A673 (cell line): ENCODE data around the gene MYO5B. TPM values are rescaled to one million over a fixed set of nuclear protein-coding genes. Genes with fewer than 3 reads are reported as not detected.

ENCODE experiments used
- BruUV-seq: library from RNA; stranded (reverse); fragments of 400-500 nt; replicated peaks from 2 replicates; lab custom pipeline; 2021; lab: Mats Ljungman, UMichigan
- CTCF ChIA-PET: fragments of 300-600 bp; sonication (Branson Sonifier 250); formaldehyde crosslinking; loops from one replicate; lab custom pipeline; 2022; ENCODE audit warnings: antibody characterized with exemption; lab: Charles Lee
- POLR2A ChIA-PET: fragments of 300-600 bp; sonication (Branson Sonifier 250); formaldehyde crosslinking; loops from one replicate; lab custom pipeline; 2022; ENCODE audit warnings: antibody characterized with exemption; ENCODE audit not compliant: low non-redundant PET; lab: Charles Lee
- DNase-seq: peaks from one replicate; pipeline ENCODE4 v3.0.0-alpha.2; 2015; ENCODE audit warnings: low spot score
- H3K27ac ChIP-seq: fragments of 200-600 bp; sonication (generic); 2 replicates; pipeline ENCODE4 v1.5.1; 2016; ENCODE audit warnings: mixed run types, low read depth, mild to moderate bottlenecking, mixed read lengths, antibody characterized with exemption, low read length; ENCODE audit not compliant: poor library complexity, severe bottlenecking
- H3K27me3 ChIP-seq: fragments of 200-600 bp; sonication (generic); replicated peaks from 2 replicates; pipeline ENCODE4 v1.6.1; 2017; ENCODE audit warnings: mixed run types, low read depth, mild to moderate bottlenecking, mixed read lengths, antibody characterized with exemption, low read length; ENCODE audit not compliant: insufficient read depth, poor library complexity
- H3K36me3 ChIP-seq: fragments of 200-600 bp; sonication (generic); 2 replicates; pipeline ENCODE4 v1.6.1; 2016; ENCODE audit warnings: mixed run types, mild to moderate bottlenecking, mixed read lengths, antibody characterized with exemption, low read length; ENCODE audit not compliant: insufficient read depth, poor library complexity, severe bottlenecking
- H3K4me1 ChIP-seq: fragments of 200-600 bp; sonication (generic); 2 replicates; pipeline ENCODE4 v1.6.1; 2017; ENCODE audit warnings: mixed run types, mild to moderate bottlenecking, mixed read lengths, antibody characterized with exemption, low read length; ENCODE audit not compliant: insufficient read depth, poor library complexity, severe bottlenecking
- H3K4me3 ChIP-seq: fragments of 200-600 bp; sonication (generic); 2 replicates; pipeline ENCODE4 v1.5.1; 2016; ENCODE audit warnings: low read depth, mixed run types, mild to moderate bottlenecking, mixed read lengths, low read length; ENCODE audit not compliant: poor library complexity, severe bottlenecking
- H3K9me3 ChIP-seq: fragments of 200-600 bp; sonication (generic); 2 replicates; pipeline ENCODE4 v1.6.1; 2016; ENCODE audit warnings: mixed run types, low read depth, mild to moderate bottlenecking, mixed read lengths, antibody characterized with exemption, low read length; ENCODE audit not compliant: poor library complexity, severe bottlenecking
- CTCF ChIP-seq: fragments of 300-800, 200-600 bp; sonication (generic); conservative IDR thresholded peaks from 2 replicates; pipeline ENCODE4 v1.5.1; 2017; ENCODE audit warnings: low read depth, mild to moderate bottlenecking, antibody characterized with exemption, low read length, moderate library complexity, mixed read lengths
- EZH2 ChIP-seq: fragments of 200-600 bp; sonication (generic); IDR thresholded peaks from 2 replicates; pipeline ENCODE4 v1.6.1; 2017; ENCODE audit warnings: borderline replicate concordance, low read depth, mild to moderate bottlenecking, mixed read lengths, antibody characterized with exemption, low read length; ENCODE audit not compliant: poor library complexity, severe bottlenecking
- intact Hi-C: fragments of 100-400 bp; cut with micrococcal nuclease; formaldehyde crosslinking; loops from one replicate; pipeline ENCODE4 v1.10.0; 2022; ENCODE audit not compliant: unreplicated experiment
- total RNA-seq: library from RNA; stranded (reverse); gene quantifications from 2 replicates; pipeline ENCODE4 v1.2.3, GENCODE V29; 2021

MYO5B gene
- total RNA-seq, 1 experiment from 2014 or later, result 0.30 TPM

DNA sequence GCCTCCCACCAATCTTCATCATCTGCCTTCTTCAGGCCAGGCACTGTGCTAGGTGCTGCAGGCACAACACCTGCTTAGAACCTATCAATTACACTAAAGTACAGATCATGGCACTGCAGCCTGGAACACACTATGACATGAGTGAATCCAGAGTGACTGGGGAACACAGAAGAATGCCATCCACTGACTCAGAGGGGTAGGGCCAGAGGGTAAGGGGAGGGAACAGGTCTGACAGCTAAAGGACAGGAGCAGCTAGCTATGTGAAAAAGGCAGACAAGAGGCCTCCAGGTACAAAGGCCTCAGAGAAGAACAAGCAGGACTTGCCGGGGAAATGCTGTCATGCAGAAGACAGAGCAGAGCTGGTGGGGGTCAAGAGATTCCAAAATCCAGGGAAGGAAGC, 328.3 kb downstream of the MYO5B start:
- POLR2A ChIA-PET, result no interaction called here
- intact Hi-C loops, result loop anchor here (10.0 kb wide), 1 partner anchor 338 kb away; no protein-coding TSS in a partner anchor

GRCh38 chr18:49865401-49865800, 329.5 kb downstream of the MYO5B start:
- Histone ChIP-seq H3K27ac (no peak overlapping the region), H3K4me1 (no peaks in the 10 kb centered on the region), H3K4me3 (no peak overlapping the region), H3K9me3 (no peaks in the 10 kb centered on the region), H3K36me3 (no peaks in the 10 kb centered on the region), H3K27me3 (no peaks in the 10 kb centered on the region)
- CTCF ChIA-PET, result interaction anchor here (0.6 kb wide), 1 partner anchor 860 kb away, joined by 3 read pairs; no protein-coding TSS in a partner anchor
- POLR2A ChIA-PET, result no interaction called here
- intact Hi-C loops, result loop anchor here (10.0 kb wide), 1 partner anchor 339 kb away; no protein-coding TSS in a partner anchor
- TF ChIP-seq CTCF, result no peak
- TF ChIP-seq EZH2, result no peak
- no TSS peak for BruUV-seq
- no peak for DNase-seq

More for the DNA sequence above, 328.3 kb downstream of the MYO5B start:
- CTCF ChIA-PET, result no interaction called here
- Histone ChIP-seq H3K4me1 (no peaks in the 10 kb centered on the region), H3K4me3 (no peak overlapping the region), H3K27ac (no peak overlapping the region), H3K36me3 (no peaks in the 10 kb centered on the region), H3K9me3 (no peaks in the 10 kb centered on the region), H3K27me3 (no peaks in the 10 kb centered on the region)
- no peak for DNase-seq
- no TSS peak for BruUV-seq
- TF ChIP-seq EZH2 (no peak), CTCF (no peak)

DNA sequence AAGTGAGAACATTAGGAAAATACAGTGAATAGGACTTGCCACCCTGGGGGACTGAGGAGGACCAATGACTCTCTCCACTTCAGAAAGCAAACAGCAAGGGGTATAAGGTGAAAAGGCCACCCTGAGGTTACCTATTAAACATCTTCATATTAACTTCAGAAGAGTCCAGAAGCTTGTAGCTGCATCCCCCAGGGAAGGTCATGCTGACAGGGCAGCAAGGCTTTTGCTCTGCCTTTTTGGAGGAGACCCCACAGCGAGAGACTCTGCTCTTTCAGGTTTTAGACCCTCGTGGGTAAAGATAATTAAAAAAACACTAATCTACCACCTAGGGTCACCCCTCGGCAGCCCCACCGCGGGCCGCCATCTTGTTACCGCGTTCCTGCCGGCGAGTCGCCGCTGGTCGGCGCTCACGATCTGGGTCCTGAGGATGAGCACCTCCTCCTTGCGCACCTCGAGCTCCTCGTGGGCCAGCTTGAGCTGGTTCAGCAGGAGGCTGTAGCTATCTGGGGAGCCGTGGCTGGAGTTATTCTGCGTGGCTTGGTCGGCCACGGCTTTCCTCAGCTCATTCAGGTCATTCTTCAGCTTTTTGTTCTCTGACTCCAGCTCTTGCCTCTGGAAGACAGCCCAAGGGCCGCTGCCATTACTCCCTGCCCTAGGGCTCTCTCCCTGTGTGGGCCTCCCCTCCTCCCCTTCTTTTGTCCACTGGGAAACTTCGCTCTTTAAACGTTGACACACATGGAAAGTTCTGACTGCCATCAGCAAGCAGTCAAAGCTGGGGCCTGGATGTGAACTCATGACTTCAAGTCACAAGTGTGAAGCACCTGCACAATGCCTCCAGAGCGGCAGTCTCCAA, 331.0 kb downstream of the MYO5B start:
- TF ChIP-seq CTCF (peak; percentile 58), EZH2 (no peak)
- Histone ChIP-seq H3K4me1 (no peaks in the 10 kb centered on the region), H3K27ac (no peak overlapping the region), H3K9me3 (no peaks in the 10 kb centered on the region), H3K36me3 (no peaks in the 10 kb centered on the region), H3K27me3 (no peaks in the 10 kb centered on the region), H3K4me3 (no peak overlapping the region)
- no TSS peak for BruUV-seq
- DNase-seq, result peak; percentile 42
- ChIA-PET CTCF (interaction anchor here (0.6 to 1.3 kb wide), 3 partner anchors 340 to 493 kb away, joined by 3 to 9 read pairs (median 4); no protein-coding TSS in a partner anchor), POLR2A (no interaction called here)
- intact Hi-C loops, result loop anchor here (10.0 kb wide), 1 partner anchor 341 kb away; no protein-coding TSS in a partner anchor
